Measurements from ENCODE around the gene KCNAB2.

DNA sequence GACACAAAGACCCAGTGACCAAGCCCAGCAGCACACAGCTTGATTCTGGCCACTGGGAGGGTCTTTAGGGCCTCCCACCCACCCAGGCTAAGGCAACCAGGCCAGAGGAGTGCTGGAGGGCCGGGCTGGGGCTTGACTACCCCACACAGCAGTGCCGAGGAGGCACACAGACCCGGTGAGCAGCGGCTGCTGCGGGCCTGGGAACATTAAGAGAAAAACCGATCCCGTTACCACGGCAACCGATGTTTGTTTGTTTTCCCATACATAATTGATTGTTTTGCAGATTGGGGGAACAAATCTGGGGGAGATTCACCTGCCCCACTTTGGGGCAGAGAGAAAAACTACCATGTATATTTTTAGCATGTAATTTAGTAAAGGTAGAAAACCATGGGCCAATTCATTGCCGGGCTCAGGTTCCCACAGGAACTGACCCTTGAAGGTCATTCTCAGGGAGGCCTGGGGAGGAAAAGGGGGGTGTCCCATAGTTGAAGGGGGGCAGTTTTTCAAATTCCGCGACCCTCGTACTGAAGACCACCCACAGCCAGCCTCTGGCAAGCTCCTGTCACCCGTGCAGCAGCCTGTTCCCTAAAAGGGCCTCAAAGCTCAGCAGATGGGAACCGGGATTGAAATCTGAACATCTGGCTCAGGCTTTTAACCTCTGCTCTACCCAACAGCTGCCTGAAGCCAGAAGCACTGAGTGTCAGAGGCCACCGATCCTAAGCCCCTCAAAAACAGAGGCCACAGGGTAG lies 99.1 kb downstream of the KCNAB2 start:
- TF ChIP-seq CTCF (IDR thresholded peaks at IDR 0.05; ENCODE audit: low read length) (no peak), EZH2 (optimal IDR thresholded peaks at IDR 0.05; ENCODE audit: low read depth, low read length) (no peak), EZH2phosphoT487 (IDR thresholded peaks at IDR 0.05; ENCODE audit: low read length) (no peak)

All from MM.1S (cell line).